ENCODE data around the gene DDB1.

- no peak for TF ChIP-seq CTCF (IDR thresholded peaks at IDR 0.05)
- TF ChIP-seq POLR2A (IDR thresholded peaks at IDR 0.05), result no peak
- no peak for TF ChIP-seq POLR2AphosphoS5 (IDR thresholded peaks at IDR 0.05)
Measured at GRCh38 chr11:61297341-61297740, 35.6 kb downstream of the DDB1 start.
